ENCODE data around the gene LSAMP. TPM values are rescaled to one million over a fixed set of nuclear protein-coding genes. Genes with fewer than 3 reads are reported as not detected.

LSAMP gene
- total and polyA plus RNA-seq, 2 of the 4 experiments (the other 2 are of a cell fraction) = 7.9 to 8.0 TPM

DNA sequence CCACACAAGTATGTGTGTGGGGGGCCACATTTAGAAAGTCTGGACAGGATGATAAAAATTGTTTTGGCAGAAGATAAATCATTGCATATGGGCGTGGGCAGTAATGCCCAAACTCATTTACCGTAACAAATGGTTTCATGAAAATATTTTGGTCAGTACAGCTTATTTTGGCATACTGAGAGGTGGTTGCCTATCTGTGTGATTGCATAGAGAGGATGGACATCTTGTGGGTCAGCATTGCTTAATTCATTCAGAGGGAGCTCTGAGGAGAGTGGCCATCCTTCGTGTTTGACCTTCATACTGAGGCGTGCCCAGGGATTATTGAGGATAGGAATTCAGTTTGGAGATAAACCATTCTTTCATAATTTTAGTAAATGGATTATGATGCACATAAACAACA, 659.5 kb downstream of the LSAMP start:
- H3K23ac ChIP-seq (ENCODE audit: low read depth, low read length) = no peak overlapping the region
- ChIA-PET CTCF (interaction anchor here (1.5 kb wide), 1 partner anchor 35 kb away, joined by 4 read pairs; no protein-coding TSS in a partner anchor), POLR2A (ENCODE audit: unreplicated experiment) (no interaction called here)
- H3K27ac ChIP-seq (ENCODE audit: insufficient read depth, low read length) = no peak overlapping the region
- no CpG with 5 or more reads among the region's 4 CpGs for WGBS, 2 experiments (ENCODE audit: extremely low coverage in 2 of 2, insufficient read length in 1 of 2)
- H3K9me1 ChIP-seq (ENCODE audit: insufficient read depth, low read length) = peaks cover 3% of the 10 kb centered on the region; the same call in 1 of the 2 replicates
- H3K36me3 ChIP-seq (ENCODE audit: control insufficient read depth, insufficient read depth, low read length) = no peaks in the 10 kb centered on the region
- intact Hi-C loops (cut with micrococcal nuclease) = loop anchor here (1.0 to 10.0 kb wide), 5 partner anchors 79 to 741 kb away; partner anchors contain the start of gene ZBTB20
- H3K27me3 ChIP-seq (ENCODE audit: control insufficient read depth, insufficient read depth, low read length) = no peaks in the 10 kb centered on the region
- peak overlapping the region; percentile 28; the same call in 1 of the 2 replicates for H2BK20ac ChIP-seq (ENCODE audit: low read depth, low read length)
- TF ChIP-seq RCOR1 (IDR thresholded peaks at IDR 0.05; ENCODE audit: insufficient replicate concordance, low read length) = no peak
- TF ChIP-seq RFX5 (IDR thresholded peaks at IDR 0.05; ENCODE audit: low read depth, low read length) = no peak
- TF ChIP-seq, protein P1, sequence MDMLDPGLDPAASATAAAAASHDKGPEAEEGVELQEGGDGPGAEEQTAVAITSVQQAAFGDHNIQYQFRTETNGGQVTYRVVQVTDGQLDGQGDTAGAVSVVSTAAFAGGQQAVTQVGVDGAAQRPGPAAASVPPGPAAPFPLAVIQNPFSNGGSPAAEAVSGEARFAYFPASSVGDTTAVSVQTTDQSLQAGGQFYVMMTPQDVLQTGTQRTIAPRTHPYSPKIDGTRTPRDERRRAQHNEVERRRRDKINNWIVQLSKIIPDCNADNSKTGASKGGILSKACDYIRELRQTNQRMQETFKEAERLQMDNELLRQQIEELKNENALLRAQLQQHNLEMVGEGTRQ (IDR thresholded peaks at IDR 0.05; ENCODE audit: low read depth, low read length) = no peak
- TF ChIP-seq MAFK (IDR thresholded peaks at IDR 0.05; ENCODE audit: low read depth, low read length) = no peak
- TF ChIP-seq MXI1 (IDR thresholded peaks at IDR 0.05; ENCODE audit: borderline replicate concordance, low read depth, low read length) = no peak
- no peak for TF ChIP-seq MAZ (IDR thresholded peaks at IDR 0.05; ENCODE audit: borderline replicate concordance, low read depth, low read length)
- TF ChIP-seq POLR2A (IDR thresholded peaks at IDR 0.05; ENCODE audit: low read depth, low read length) = no peak
- no peak for TF ChIP-seq SMC3 (IDR thresholded peaks at IDR 0.05; ENCODE audit: low read depth, low read length)
- H3K18ac ChIP-seq (ENCODE audit: low read depth, low read length) = peak overlapping the region; percentile 51; the same call in 1 of the 2 replicates
- no peak overlapping the region for H3K9ac ChIP-seq (ENCODE audit: low read depth, low read length)
- H3K56ac ChIP-seq (ENCODE audit: extremely low read depth, insufficient read depth, low read length) = no peak overlapping the region; the same call in 1 of the 2 replicates
- no peak overlapping the region for H2AK5ac ChIP-seq (ENCODE audit: low read depth, low read length)
- H4K8ac ChIP-seq (ENCODE audit: low read depth in 2 of 2, low read length in 2 of 2) = no peak overlapping the region; a peak in 2 of 4 replicates
- DNase-seq = no peak
- ATAC-seq (ENCODE audit: low read depth) = no peak
- peak overlapping the region; percentile 87 for H2BK120ac ChIP-seq (ENCODE audit: low read depth, low read length)
- peak overlapping the region; percentile 19; the same call in 1 of the 2 replicates for H4K5ac ChIP-seq (ENCODE audit: low read depth, low read length)
- peaks cover 11% of the 10 kb centered on the region for H3K4me1 ChIP-seq (ENCODE audit: control insufficient read depth, insufficient read depth, low read length)
- H4K91ac ChIP-seq (ENCODE audit: insufficient read depth, low read depth, low read length) = peak overlapping the region; percentile 20
- H3K4me2 ChIP-seq (ENCODE audit: low read depth, low read length) = no peak overlapping the region
- no peak overlapping the region for H3K4me3 ChIP-seq (ENCODE audit: insufficient read depth, low read depth, low read length)
- no peaks in the 10 kb centered on the region for H4K20me1 ChIP-seq (ENCODE audit: insufficient read depth, low read length)
- no peaks in the 10 kb centered on the region for H3K79me1 ChIP-seq (ENCODE audit: low read depth in 1 of 2, low read length in 2 of 2)
- dilution Hi-C loops (cut with HindIII; ENCODE audit: low sequenced_read_pairs, unreplicated experiment) = no loop called here
- no peak overlapping the region for H3K14ac ChIP-seq (replicated peaks; ENCODE audit: low read depth, low read length)
- no peak overlapping the region for H2AFZ ChIP-seq (replicated peaks; ENCODE audit: low read length, poor library complexity)
- H2AK9ac ChIP-seq (replicated peaks; ENCODE audit: low read depth, low read length, poor library complexity) = no peak overlapping the region
- no TSS peak for BruUV-seq (replicated peaks)
- peak overlapping the region; percentile 84 for H2BK5ac ChIP-seq (ENCODE audit: low read depth, low read length, poor library complexity, severe bottlenecking)
- H3K9me3 ChIP-seq (ENCODE audit: control insufficient read depth, insufficient read depth, low read length) = no peaks in the 10 kb centered on the region; the same call in 1 of the 2 replicates
- H3K4ac ChIP-seq (ENCODE audit: low read depth, low read length) = peak overlapping the region; percentile 51; the same call in 1 of the 2 replicates
- in situ Hi-C loops (cut with MboI; ENCODE audit: low sequenced_read_pairs) = no loop called here
- H2BK15ac ChIP-seq (ENCODE audit: low read depth, low read length) = 0 out of 3 replicates have a peak overlapping the region, but pooled peaks have one; percentile 33
